ENCODE results near the gene EFHC2. TPM values are rescaled to one million over a fixed set of nuclear protein-coding genes. Genes with fewer than 3 reads are reported as not detected.

Gene EFHC2
- total and polyA plus RNA-seq, 10 donors: 0.20 to 1.4 (median 0.71) TPM

- 13 to 53% (median 29%) methylated on average over 1 of the region's 1 CpG for WGBS, 5 donors
- Histone ChIP-seq H3K4me1 (no peaks in the 10 kb centered on the region), H3K27me3 (replicated peaks in 1 of 7) (no peaks in the 10 kb centered on the region), H3K36me3 (no peaks in the 10 kb centered on the region), H3K4me3 (no peak overlapping the region), H3K9me3 (no peaks in the 10 kb centered on the region), H3K27ac (no peak overlapping the region)
- DNase-seq: no peak
- intact Hi-C loops (cut with DNase I; ENCODE audit: low total_unique reads): loop anchor here (10.0 kb wide), 1 partner anchor 289 kb away; no protein-coding TSS in a partner anchor
- TF ChIP-seq POLR2A (IDR thresholded peaks at IDR 0.05) (no peak), POLR2AphosphoS5 (IDR thresholded peaks at IDR 0.05) (no peak), CTCF (IDR thresholded peaks at IDR 0.05 in 8 of 11, conservative IDR thresholded peaks at IDR 0.05 in 3 of 11) (peak in 7 of 11 experiments; percentile 2 to 53 (median 37))
Measured at GRCh38 chrX:44244008-44244407, 99.5 kb downstream of the EFHC2 start.

GRCh38 chrX:44241546-44241945 is 101.9 kb downstream of the EFHC2 start:
- no peaks in the 10 kb centered on the region for H3K4me1 ChIP-seq
- no peak overlapping the region for H3K27ac ChIP-seq
- H3K27me3 ChIP-seq (replicated peaks in 1 of 7): peaks cover 0 to 3% (median 0%) of the 10 kb centered on the region in 7 donors
- intact Hi-C loops (cut with DNase I; ENCODE audit: low total_unique reads): loop anchor here (10.0 kb wide), 1 partner anchor 287 kb away; no protein-coding TSS in a partner anchor
- no peaks in the 10 kb centered on the region for H3K36me3 ChIP-seq
- no peaks in the 10 kb centered on the region for H3K9me3 ChIP-seq
- WGBS, 5 donors: 64 to 90% (median 76%) methylated on average over 4 of the region's 4 CpGs
- TF ChIP-seq POLR2AphosphoS5 (IDR thresholded peaks at IDR 0.05) (no peak), POLR2A (IDR thresholded peaks at IDR 0.05) (no peak), CTCF (IDR thresholded peaks at IDR 0.05 in 8 of 11, conservative IDR thresholded peaks at IDR 0.05 in 3 of 11) (no peak)
- no peak overlapping the region for H3K4me3 ChIP-seq
- DNase-seq: no peak

DNA sequence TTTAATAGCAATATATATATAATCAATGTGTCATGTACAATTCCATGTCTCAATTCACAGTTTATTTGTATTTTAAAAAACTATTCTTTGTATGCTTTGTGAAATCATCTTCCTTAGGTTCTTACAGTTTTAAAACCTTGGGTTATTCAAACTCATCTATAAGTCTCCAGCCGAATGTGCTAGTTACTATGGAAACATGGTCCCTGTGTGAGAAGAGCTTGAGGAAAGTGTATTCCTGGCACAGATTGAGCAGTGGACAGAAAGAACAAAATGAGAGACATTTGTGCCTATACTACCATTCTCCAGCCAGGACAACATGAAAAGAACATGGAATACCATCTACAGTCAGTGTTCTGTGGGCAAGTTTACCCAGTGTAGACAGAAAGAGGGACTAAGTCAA is 103.4 kb downstream of the EFHC2 start:
- TF ChIP-seq POLR2A (IDR thresholded peaks at IDR 0.05) (no peak), CTCF (IDR thresholded peaks at IDR 0.05 in 8 of 11, conservative IDR thresholded peaks at IDR 0.05 in 3 of 11) (no peak), POLR2AphosphoS5 (IDR thresholded peaks at IDR 0.05) (no peak)
- H3K4me1 ChIP-seq: no peaks in the 10 kb centered on the region
- no peaks in the 10 kb centered on the region for H3K9me3 ChIP-seq
- WGBS, 5 donors: 76 to 100% (median 89%) methylated on average over 1 of the region's 1 CpG
- no peak for DNase-seq
- H3K27me3 ChIP-seq (replicated peaks in 1 of 7): peaks cover 0 to 3% (median 0%) of the 10 kb centered on the region in 7 donors
- H3K27ac ChIP-seq: no peak overlapping the region
- no peaks in the 10 kb centered on the region for H3K36me3 ChIP-seq
- intact Hi-C loops (cut with DNase I; ENCODE audit: low total_unique reads): loop anchor here (10.0 kb wide), 1 partner anchor 285 kb away; no protein-coding TSS in a partner anchor
- H3K4me3 ChIP-seq: no peak overlapping the region

DNA sequence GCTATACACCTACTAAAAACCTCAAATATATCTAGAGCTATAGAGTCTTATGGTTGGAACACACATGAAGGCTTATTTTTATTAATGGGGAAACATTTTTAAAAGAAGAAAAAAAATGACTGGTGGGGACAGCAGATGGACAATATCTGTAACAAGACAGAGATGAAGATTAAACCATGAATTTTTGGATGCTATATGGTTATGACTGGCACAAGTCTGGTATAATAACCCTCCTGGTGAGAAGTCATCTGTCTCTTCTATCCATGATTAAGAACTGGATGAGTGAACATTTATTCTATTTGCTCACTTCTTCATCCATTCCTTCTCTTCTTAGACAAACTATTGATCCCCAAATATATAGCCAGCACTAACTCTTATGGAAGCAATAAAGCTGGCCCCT is 104.4 kb downstream of the EFHC2 start:
- DNase-seq: no peak
- H3K27ac ChIP-seq: no peak overlapping the region
- no peaks in the 10 kb centered on the region for H3K4me1 ChIP-seq
- intact Hi-C loops (cut with DNase I; ENCODE audit: low total_unique reads): no loop called here
- H3K36me3 ChIP-seq: no peaks in the 10 kb centered on the region
- H3K9me3 ChIP-seq: no peaks in the 10 kb centered on the region
- TF ChIP-seq CTCF (IDR thresholded peaks at IDR 0.05 in 8 of 11, conservative IDR thresholded peaks at IDR 0.05 in 3 of 11) (no peak), POLR2A (IDR thresholded peaks at IDR 0.05) (no peak), POLR2AphosphoS5 (IDR thresholded peaks at IDR 0.05) (no peak)
- H3K27me3 ChIP-seq (replicated peaks in 1 of 7): peaks cover 0 to 7% (median 0%) of the 10 kb centered on the region in 7 donors
- H3K4me3 ChIP-seq: no peak overlapping the region
